Measurements from ENCODE around the gene RPL9.
"Not testable (repeated sequence)": the region's sequence is repeated elsewhere in the genome, so short reads cannot be mapped to it uniquely, and the experiment has no call there.

The RPL9 gene

GRCh38 chr4:39425297-39425696 is 33.4 kb downstream of the RPL9 start:
- not testable (repeated sequence) for H3K4me3 Mint-ChIP-seq, H3K36me3 Mint-ChIP-seq, H3K27me3 Mint-ChIP-seq, H3K27ac Mint-ChIP-seq, DNase-seq, H3K9me3 Mint-ChIP-seq, H3K4me1 Mint-ChIP-seq
- CTCF ChIA-PET, result interaction anchor here (0.6 kb wide), 1 partner anchor 46 kb away, joined by 3 read pairs; no protein-coding TSS in a partner anchor

GRCh38 chr4:39422247-39422646 is 36.5 kb downstream of the RPL9 start:
- no peak for DNase-seq
- no peaks in the 10 kb centered on the region for H3K36me3 Mint-ChIP-seq
- no peaks in the 10 kb centered on the region for H3K9me3 Mint-ChIP-seq
- CTCF ChIA-PET, result interaction anchor here (1.4 kb wide), 1 partner anchor 10 kb away, joined by 4 read pairs; no protein-coding TSS in a partner anchor
- H3K27ac Mint-ChIP-seq, result no peak overlapping the region
- H3K4me3 Mint-ChIP-seq, result no peak overlapping the region
- peaks cover 1% of the 10 kb centered on the region for H3K27me3 Mint-ChIP-seq
- H3K4me1 Mint-ChIP-seq, result no peaks in the 10 kb centered on the region

GRCh38 chr4:39415678-39416283 is 42.9 kb downstream of the RPL9 start:
- CTCF ChIA-PET, result no interaction called here
- Mint-ChIP-seq H3K27ac (no peak overlapping the region), H3K4me1 (no peaks in the 10 kb centered on the region), H3K4me3 (no peak overlapping the region), H3K9me3 (no peaks in the 10 kb centered on the region), H3K36me3 (no peaks in the 10 kb centered on the region), H3K27me3 (peaks cover 7% of the 10 kb centered on the region)
- no peak for DNase-seq

- H3K27me3 Mint-ChIP-seq, CTCF ChIA-PET, H3K4me3 Mint-ChIP-seq, H3K36me3 Mint-ChIP-seq, H3K27ac Mint-ChIP-seq, DNase-seq, H3K9me3 Mint-ChIP-seq, H3K4me1 Mint-ChIP-seq: not testable (repeated sequence)
Measured at GRCh38 chr4:39411561-39411960, 47.2 kb downstream of the RPL9 start.

- Mint-ChIP-seq H3K9me3 (no peaks in the 10 kb centered on the region), H3K36me3 (no peaks in the 10 kb centered on the region), H3K27me3 (peaks cover 5% of the 10 kb centered on the region), H3K27ac (no peak overlapping the region), H3K4me1 (no peaks in the 10 kb centered on the region), H3K4me3 (no peak overlapping the region)
- no peak for DNase-seq
- CTCF ChIA-PET, result no interaction called here
Measured at GRCh38 chr4:39410415-39410814, 48.3 kb downstream of the RPL9 start.

GRCh38 chr4:39407584-39407885 is 51.2 kb downstream of the RPL9 start:
- Mint-ChIP-seq H3K4me1 (no peaks in the 10 kb centered on the region), H3K27me3 (peaks cover 5% of the 10 kb centered on the region), H3K27ac (no peak overlapping the region), H3K4me3 (no peak overlapping the region), H3K36me3 (no peaks in the 10 kb centered on the region), H3K9me3 (no peaks in the 10 kb centered on the region)
- CTCF ChIA-PET, result no interaction called here
- DNase-seq, result no peak

- peaks cover 5% of the 10 kb centered on the region for H3K27me3 Mint-ChIP-seq
- H3K36me3 Mint-ChIP-seq, result no peaks in the 10 kb centered on the region
- no peaks in the 10 kb centered on the region for H3K9me3 Mint-ChIP-seq
- no peak within 1 kb of the TSS for H3K4me3 Mint-ChIP-seq
- no peak within 1 kb of the TSS for H3K27ac Mint-ChIP-seq
- H3K4me1 Mint-ChIP-seq, result no peaks in the 10 kb centered on the region
- DNase-seq, result no peak
- CTCF ChIA-PET, result no interaction called here
Measured at GRCh38 chr4:39406763-39407583, 51.7 kb downstream of the RPL9 start, which contains the start of gene KLB. TSS of gene KLB (plus strand) at chr4:39406930. CDS start at chr4:39406950, 20 bp downstream.
